GM19025 (cell line): ENCODE data around the gene NXN.
"Not testable (repeated sequence)": the region's sequence is repeated elsewhere in the genome, so short reads cannot be mapped to it uniquely, and the experiment has no call there.

ENCODE experiments used
- ATAC-seq: cut with Tn5 transposase; IDR thresholded peaks from one replicate; pipeline ENCODE4 v1.9.1; 2021; ENCODE audit warnings: mild to moderate bottlenecking, low read depth, moderate library complexity; ENCODE audit not compliant: unreplicated experiment

The NXN gene

DNA sequence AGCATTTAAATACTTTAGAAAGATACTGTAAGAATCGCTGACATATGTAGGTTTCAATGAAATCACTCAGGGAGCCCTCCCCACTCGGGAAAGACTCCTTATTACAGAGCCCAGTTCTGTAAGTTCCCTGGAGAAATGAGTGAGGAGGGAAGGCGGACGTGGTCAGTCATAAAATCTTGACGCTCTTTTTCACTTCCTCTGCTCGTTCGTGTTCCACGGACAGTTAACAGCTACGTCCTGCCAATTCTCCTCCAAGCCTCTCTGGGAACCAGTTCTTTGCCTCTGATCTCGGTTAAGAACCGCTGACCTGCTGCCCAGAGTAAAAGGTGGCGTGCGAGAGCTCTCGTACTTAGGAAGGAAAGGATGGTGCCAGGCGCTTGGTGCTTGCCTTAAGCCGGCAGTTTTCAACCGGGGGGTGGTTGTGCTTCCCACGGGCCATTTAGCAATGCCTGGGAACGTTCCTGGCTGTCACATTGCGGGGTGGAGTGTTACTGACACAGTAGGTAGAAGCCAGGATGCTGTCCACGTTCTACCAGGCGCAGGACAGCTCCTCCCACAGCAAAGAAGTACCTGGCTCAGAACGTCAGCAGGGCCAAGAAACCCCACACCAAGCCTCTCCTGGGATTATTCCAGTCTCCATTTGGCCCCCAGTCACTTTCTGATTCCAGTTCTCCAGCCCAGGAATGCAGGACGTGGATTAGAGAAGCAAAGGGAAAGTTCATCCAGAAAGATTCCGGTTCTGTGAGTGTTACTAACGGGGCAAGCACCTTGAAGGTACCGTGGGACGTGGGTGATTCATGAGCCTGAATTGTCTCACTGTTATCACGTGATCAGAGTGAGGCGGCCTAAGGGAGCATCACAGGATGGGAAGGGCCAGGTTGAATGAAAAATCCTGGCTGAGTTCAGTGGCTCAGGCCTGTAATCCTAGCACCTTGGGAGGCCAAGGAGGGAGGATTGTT lies 109.7 kb downstream of the NXN start:
- no peak for ATAC-seq

DNA sequence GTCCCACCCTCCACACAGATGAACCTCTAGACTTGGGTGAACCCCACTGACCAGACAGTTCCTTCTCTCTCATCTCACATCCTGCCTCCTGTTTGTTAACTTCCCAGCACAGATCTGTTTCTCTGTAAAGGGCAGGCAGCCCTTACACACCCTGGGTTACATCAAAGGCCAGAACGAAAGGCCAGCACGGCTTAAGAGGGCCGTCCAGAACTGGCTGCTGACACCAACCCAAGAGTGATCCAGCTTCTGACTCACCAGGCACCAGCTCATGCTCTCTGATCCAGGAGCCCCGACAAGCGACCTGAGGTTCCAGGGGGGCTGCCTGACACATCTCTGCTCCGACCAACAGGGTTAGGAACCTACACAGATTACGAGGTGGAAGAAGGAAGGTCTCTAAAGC lies 110.5 kb downstream of the NXN start:
- no peak for ATAC-seq

DNA sequence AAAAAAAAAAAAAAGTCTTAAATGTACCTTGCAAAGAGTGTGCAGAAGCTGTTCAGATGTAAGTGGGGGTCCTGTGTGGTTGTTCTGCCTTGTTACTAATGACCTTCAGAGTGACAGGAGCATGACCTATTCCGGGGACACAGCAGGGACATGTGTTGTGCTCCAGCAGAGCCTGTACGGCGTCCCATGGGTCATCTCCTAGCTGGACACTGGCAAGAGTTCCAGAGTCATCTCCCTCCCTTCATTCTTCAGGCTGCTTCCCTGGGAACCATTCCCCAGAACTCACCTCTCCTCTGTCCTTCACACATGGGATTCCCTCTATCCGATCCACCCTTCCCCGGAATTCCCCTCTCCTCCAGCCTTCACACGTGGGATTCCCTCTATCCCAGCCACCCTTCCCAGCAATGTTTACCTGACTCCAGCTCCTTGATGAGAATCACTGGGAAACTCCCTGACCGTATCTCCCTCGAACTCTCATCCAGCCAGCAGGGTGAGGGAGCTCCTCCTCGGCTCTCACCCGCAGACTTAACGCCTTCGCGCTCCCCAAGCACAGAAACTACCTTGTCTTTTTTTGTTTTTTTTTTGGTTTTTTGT lies 111.6 kb downstream of the NXN start:
- no peak for ATAC-seq

DNA sequence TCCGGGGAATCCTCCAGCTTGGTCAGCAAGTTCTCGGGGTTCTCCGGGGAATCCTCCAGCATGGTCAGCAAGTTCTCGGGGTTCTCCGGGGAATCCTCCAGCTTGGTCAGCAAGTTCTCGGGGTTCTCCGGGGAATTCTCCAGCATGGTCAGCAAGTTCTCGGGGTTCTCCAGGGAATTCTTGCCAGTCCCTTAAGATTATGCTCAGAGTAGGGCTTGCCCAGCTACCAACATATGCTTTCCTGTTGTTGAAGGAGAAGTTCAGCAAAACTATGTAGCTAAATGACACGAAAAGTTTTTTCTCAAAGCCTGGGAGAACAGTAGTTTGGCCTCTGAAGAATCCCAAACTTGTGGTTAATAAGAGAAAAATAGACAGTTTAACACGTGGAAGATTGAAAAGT lies 112.3 kb downstream of the NXN start:
- ATAC-seq: not testable (repeated sequence)

DNA sequence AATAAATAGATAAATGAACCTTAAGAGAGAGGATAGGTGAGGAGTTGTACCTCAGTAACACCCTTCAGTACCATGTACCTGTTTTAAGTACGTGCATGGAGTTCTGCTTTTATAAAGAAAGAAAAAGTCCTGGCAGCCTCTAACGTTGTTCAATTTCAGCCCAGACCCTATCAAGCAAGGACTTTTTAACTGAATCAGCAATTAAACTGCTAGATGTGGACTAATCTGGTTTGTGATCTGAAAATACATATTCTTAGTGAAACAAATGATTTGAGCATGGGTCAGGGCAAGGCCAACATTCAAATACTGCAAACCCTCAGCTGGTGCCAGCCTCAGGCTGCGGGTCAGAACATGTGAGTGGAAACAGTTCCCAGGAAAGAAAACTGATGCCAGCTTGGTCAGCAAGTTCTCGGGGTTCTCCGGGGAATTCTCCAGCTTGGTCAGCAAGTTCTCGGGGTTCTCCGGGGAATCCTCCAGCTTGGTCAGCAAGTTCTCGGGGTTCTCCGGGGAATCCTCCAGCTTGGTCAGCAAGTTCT lies 112.9 kb downstream of the NXN start:
- no peak for ATAC-seq

DNA sequence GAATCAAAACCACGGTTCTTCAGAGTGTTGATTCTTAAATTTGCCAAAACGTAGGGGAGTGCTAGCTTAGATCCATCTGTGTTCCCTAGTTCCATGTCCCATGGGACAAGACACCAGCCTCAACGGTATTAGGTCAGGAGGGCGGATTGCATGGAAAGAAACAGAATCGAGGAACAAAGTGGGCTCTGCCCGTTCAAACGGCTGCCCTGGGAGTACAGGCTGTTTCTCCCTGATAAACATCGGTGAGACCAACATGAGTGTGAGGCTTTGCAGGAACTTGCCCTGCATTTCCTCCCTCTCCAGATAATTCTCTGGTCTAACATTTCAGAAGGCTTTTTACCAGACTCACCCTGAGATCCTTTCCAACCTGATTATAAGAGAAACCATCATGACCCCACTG lies 115.3 kb downstream of the NXN start:
- no peak for ATAC-seq

DNA sequence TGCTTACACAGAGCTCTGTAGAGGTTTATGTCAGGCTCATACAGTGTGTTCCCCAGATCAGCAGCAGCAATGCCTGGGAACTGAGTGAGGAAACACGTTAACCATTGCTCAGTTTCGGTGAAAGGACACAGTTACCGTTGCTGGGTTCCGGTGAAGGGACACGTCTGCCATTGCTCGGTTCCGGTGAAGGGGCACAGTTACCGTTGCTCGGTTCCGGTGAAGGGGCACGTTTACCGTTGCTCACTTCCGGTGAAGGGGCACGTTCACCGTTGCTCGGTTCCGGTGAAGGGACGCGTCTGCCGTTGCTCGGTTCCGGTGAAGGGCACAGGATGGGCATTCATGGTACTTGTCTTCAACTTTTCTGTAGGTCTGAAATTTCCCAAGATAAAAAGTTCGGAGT lies 115.7 kb downstream of the NXN start:
- ATAC-seq: no peak

DNA sequence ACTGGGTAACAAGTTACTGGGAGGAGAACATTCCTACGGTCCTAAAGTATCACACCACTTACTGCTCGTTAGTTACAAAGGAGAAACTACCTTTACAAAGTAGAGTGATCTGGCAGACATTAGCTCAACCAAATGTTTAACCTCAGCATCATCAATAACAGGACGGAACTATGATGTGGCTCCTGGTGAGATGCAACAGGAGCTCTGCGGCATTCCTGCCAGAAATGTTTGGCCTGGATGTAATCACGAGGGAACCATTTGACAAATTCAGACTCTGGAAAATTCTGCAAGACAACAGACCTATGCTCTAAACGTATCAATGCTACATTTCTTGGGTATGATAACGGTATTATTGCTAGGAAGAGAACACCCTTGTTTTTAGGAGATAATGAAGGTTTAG lies 117.0 kb downstream of the NXN start:
- ATAC-seq: no peak

DNA sequence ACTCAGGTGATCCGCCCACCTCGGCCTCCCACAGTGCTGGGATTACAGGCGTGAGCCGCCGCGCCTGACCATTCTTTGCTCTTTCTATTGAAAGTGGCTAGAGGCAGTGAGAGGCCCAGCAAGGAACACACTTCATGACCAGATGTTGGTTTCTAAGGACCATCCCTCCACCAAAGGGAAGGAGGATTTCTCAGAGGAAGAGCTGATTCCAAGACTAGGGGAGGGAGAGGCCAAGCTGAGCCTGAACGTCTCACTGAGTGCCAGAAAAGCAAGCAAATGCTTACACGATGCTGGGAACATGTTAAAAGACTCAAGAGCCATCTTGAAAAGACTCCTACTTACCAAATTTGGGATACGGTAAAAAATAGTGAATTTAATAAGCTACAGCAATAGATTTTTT lies 118.2 kb downstream of the NXN start:
- ATAC-seq: no peak

DNA sequence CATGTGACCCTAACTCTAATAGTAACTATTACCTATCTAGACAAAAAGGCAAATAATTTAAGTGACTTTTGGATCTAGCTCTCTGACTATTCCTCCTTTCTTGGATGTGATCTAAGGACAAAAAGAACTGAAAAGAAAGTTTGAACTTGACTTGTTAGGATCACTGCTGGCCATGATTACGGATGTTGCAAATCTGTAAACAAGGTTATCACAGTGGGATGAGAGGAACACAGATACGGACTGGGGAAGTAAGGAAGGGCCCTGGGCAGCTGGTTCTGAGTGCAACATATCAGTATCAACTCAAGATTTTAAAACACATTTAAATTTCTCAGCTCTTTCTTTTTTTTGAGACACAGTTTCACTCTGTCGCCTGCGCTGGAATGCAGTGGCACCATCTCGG lies 118.8 kb downstream of the NXN start:
- no peak for ATAC-seq

DNA sequence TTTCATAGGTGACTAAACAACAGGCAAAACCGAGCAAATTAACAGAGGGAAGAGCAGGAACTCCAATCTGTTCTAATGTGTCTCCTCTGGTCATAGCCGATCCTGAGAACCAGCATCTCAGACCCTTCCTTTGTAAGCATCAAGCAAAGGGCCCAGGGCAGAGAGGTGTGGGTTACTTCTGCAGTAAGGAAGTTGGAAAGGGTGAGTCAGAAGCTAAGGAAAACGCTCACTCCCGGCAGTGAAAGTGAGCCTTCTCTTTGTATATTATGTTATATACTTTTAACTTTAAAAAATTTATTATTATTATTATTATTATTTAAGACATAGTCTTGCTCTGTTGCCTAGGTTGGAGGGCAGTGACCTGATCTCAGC lies 119.8 kb downstream of the NXN start:
- ATAC-seq: no peak

DNA sequence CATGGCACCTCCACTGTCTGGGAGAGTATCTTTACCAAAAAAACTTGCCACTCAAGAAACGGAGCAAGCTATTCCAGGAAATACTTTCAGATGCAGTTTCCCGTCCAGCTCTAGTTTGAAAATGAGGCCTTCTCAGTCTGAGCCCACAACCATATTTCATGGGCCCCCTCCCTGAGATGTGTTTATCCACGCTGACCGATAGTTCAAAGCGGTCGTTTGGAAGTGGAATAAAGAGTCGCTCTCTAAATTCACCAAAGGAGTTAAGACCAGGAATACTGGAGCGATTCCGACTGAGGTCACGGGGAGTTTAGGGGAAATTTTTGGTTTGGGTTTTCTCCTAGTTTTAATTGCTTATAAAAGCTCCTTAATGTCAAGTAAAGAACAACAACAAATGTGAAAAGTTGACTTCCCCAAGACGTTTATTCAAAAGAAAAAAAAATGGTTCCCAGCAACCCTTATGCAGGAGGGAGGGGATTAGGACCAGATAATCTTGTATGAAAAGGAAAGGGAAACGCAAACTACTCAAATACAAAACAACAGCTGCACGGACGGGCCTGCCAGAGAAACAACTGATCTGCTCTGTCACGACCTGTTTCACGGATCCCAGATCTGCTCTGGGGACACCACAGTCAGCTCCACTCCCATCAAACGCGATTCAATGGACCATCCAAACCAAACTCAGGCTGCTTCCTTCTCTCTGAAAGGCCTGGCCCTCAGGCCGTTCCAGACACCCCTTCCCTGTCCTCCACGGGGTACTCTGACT lies 120.3 kb downstream of the NXN start:
- ATAC-seq: no peak

DNA sequence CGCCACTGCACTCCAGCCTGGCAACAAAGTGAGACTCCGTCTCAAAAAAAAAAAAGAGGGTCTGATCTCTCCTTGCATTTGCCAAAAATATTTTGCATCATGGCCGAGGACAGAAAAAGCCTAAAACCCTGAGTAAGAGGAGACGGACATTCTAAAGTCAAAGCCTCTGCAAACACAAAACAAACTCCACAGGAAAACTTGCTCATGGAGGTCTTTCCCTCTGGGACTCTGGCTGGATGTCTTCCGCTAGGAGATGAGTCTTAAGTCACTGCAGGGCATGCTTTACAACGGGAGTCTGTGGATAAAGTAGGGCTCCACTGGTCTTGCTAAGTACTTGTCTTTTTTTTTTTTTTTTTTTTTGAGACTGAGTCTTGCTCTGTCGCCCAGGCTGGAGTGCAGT lies 123.4 kb downstream of the NXN start:
- ATAC-seq: no peak

DNA sequence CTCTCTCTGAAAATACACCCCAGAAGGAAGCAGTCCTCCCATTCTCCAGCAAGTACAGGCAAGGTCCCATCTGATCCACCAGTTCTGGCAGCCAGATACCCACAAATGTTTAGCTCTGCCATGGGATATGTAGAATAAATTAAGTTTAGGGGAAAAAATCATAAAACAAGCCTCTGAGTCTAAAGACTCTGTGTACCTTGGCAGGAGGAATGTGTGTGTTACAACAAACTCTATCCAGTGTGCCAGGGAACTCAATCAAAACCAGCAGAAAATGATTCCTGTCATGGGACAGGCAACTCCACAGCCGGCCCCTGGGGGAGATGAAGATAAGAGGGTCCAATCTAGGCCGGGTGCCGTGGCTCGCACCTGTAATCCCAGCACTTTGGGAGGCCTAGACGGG lies 124.0 kb downstream of the NXN start:
- ATAC-seq: no peak

DNA sequence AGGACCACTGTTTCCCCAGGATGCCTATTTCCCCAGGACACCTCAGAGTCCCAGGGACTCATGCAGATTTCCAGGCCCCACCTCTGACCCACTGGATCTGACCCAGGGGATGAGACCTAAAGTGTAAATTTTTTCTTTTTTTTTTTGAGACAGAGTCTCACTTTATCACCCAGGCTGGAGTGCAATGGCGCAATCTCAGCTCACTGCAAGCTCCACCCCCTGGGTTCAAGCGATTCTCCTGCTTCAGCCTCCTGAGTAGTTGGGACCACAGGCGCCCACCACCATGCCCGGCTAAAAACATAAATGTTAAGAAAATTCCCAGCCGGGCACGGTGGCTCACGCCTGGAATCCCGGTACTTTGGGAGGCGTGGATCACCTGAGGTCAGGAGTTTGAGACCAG lies 126.7 kb downstream of the NXN start:
- ATAC-seq: not testable (repeated sequence)

DNA sequence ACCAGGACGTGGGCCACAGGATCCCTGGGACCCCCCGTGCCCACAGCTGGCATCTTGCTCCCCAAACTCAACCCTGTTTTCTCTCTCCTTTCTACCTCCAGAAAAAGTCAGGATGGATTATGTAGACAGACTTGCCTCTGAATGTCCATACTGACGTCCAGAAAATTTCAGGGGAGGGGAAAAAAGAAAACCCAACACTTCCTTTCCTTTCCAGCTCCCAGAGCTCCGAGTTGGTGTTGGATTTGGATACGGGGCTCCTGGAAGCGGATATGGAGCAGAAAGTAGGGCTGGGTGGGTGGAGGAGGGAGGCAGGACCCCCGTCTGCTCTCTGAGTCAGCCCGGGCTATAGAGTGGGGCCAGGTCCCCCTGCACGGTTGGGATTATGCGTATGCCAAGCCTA lies 127.2 kb downstream of the NXN start:
- no peak for ATAC-seq

DNA sequence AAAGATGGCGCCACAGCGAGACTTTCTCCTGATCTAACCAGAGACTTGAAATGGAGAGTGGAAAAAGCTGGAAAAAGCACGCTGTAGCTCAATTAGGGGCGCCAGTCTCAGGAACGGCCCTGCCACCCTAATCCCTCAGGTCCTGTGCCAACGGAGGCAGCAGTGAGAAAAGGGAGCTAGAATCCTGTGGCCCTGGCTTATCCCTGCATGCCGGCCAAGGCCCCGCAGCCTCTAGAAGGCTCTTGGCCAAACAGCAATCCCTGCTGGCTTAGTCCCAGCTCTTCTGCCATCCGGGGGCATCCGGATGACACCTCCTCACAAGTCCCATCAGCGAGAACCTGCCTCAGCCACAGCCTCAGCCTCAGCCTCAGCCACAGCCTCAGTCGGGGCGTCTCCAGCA lies 127.7 kb downstream of the NXN start:
- ATAC-seq: no peak

DNA sequence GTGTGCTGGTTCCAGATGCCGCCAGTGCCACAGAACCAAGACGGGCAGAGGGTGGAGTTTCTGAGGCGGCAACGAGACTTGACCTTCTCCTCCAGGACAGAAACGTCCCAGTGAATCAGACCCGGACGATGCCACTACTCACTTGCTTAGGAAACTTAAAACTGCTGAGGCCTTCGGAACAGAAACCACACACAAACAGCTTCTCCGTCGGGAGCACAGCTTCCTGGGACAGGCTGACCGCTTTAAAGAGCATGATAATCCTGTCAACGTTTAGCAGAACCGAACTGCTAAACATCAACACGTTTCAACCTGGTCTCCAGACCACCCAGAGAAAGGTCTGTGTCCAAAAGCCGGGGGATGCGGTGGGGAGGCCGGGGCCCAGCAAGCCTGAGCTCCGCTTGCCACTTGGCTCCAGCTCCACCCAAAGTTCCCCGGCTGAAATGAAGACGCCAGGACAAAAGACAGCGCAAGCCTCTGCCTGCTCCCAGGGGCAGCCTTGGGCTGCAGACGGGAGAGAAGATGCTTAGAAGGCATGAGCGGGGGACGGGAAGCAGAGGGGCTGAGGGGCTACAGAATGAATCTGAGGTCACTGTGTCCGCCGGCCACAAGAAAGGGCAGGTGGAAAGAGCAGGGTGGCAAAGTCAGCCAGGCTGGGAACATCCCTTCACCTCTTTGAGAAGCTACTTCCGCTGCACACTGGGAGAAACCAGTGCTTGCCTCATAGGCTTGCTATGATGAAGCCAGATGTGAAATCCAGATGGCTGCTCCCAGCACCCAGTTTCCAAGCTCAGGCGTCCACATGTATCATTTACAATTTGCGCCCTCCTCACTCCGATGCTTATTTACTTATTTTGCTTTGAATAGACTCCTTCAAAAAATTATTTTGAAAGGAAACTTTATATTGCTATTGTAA lies 128.5 kb downstream of the NXN start:
- ATAC-seq: no peak

DNA sequence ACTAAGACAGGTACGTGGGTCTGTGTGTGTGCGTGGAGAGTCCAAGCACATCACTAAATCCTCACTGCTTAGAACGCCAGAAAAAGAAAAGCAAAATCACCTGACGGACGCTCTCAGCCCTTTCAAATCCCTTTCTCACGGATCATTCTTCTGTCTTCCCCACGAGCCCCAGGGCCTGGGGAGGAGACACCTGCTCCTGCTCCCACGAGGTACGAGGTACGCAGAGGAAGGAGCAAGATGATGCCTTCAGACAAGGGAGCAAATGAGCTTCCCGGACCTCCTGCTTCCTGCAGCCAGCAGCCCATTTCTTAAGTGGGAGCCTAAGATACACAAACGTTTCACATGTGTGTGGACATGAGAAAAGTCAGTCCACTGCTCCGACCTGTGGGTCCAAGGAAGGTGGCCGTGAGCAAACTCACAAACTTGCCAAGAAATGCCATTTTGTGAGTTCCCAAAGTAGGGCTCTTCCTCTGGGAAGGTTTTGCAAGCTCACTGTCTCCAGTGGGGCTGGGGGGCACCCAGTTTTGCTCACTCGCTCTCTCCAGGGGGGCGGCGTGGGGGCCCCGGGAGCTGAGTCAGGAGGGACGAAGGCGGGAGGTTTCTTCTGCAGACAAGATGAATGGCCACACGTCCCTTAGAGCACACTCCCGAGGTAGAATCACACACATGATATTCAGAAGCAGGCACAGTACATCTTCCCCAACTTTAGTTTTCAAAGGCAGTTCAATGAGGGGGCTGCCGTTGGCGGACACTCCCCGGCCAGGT lies 129.3 kb downstream of the NXN start:
- ATAC-seq: no peak
